Measurements from ENCODE around the gene VWF.
"Not testable (repeated sequence)": the region's sequence is repeated elsewhere in the genome, so short reads cannot be mapped to it uniquely, and the experiment has no call there.

VWF gene

GRCh38 chr12:6124411-6125309 lies at the start of gene VWF:
Gene VWF, minus strand, starts transcription at chr12:6124670. Its CDS starts 1,474 bp downstream, at chr12:6123196.
- DNase-seq, result no peak

- DNase-seq, result no peak
Observed at GRCh38 chr12:6172862-6173261, 48.4 kb upstream of the VWF start.

GRCh38 chr12:6172086-6172485 lies 47.6 kb upstream of the VWF start:
- no peak for DNase-seq

DNA sequence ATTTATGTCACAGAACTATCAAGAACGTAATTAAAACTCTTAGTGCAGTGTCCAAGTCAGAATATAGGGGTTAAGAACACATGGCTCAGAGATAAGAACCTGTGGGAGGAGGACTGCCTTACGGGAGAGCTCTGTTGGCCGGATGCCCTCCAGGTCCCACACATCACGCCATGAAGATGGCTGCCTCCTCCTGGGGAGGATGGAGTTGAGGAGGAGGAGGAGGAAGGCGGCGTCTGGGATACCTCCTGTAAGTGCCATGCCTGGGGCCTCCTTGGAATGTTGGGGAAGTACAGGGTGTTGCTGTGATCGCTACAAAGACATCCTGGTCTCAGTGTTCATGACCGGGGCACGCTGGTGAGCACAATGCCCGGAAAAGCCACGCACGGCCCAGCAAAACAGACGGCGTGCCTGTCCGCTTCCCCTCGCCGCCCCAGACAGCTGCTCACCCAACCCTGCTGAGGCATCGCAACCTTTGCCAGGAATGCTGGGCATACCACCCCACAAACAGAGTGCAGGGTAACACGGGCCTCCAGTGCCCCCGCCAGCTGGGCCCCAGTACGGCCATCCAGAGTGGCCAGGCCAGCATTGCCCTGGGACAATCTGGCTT lies 47.0 kb upstream of the VWF start:
- DNase-seq, result no peak

DNA sequence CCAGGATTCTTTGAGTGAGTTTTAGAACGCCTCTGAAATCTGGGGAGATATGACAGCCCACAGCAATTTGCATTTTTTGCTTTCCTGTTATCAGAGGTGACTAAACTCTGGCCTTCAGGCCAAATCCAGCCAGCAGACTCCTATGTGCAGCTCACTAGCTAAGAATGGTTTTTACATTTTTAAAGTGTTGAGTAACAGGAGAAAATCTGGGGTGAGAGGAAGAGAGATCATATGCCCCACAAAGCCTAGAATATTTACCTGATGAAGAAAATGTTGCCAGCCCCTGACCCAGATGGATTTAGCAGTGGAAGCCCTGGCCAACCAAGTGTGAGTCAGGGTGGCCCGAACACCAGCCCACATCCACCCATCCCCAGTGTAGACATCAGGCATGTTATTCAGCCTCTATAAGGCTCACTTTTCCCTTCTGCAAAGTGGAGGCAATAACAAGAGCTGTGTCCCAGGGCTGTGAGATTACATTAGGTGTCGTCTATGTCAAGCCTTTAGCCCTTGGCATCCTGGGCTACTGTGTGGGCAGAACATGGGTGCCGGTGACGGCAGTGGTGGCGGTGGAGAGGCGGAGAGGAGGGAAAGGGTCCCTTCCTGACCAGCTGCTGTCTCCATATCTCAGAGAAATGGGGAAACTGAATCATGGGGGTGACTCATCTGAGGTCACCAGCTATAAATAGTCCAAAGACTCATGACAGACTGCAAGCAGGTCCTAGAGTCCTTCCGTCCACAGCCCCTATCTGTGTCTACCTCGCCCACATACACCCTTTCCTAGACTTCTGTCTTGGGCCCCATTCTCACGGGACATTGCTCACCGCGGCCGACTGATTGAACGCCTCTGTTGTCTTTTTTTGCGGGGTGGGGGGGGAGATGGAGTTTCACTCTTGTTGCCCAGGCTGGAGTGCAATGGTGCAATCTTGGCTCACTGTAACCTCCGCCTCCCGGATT lies 43.1 kb upstream of the VWF start:
- DNase-seq, result peak; percentile 82

DNA sequence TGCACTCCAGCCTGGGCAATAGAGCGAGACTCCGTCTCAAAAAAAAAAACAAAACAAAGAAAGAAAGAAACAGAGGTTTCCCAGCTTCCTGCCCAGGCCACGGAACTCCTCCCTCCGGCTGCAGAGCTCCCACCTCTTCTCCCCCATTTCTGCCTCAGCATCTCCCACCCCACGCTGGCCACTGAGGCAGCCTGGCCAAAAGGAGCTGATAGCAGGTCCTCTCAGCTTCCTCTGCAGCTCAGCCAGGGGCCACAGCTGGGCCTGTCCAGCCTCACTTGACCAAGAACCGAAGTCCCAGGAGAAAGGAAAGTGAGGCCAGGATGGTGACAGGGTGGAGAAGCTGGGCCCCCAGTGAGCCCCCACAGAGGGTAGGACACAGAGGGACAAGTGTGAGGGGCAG lies 42.3 kb upstream of the VWF start:
- no peak for DNase-seq

DNA sequence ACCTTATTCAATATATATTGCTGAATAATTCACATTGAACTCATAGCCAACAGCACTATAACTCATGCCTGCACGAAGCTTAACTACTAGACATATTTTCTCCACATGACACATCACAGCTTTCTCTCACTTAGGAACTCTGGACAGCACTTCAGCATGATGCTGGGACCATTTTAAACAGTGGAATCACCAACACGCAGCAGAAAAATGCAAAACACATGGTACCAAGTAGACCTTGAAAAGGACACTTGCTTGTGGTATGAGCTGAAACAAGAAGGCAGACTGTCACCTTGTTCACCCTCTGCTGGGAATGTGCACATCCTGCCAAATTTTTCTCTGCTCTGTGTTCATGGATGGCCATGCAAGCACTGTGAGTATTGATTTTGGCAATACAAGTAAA lies 40.9 kb upstream of the VWF start:
- DNase-seq, result no peak

GRCh38 chr12:6163416-6164060 lies 39.1 kb upstream of the VWF start:
- no peak for DNase-seq

- no peak for DNase-seq
Observed at GRCh38 chr12:6161124-6161882, 36.8 kb upstream of the VWF start.

- DNase-seq, result not testable (repeated sequence)
Observed at GRCh38 chr12:6160049-6160649, 35.7 kb upstream of the VWF start.

- DNase-seq, result not testable (repeated sequence)
Observed at GRCh38 chr12:6159166-6160011, 34.9 kb upstream of the VWF start.

DNA sequence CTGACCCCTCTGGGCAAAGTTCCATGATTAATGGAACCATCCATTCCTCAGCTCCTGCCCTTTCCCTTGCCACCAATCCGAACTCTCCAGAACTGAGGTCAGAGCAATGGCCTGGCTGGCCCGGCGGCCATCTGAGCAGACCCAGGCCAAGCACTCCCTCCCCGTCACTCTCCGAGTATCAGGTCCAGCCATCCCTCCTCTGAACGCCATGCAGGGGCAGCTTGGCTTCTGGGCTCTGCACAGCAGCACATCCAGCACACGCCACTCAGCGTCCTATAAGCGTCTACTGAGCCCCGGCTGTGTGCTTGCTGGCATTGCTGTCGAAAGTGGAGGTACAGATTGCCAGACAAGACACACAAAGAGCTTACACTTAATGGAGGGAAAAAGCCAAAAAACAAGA lies 34.3 kb upstream of the VWF start:
- DNase-seq, result no peak

GRCh38 chr12:6158255-6158654 lies 33.8 kb upstream of the VWF start:
- no peak for DNase-seq

- DNase-seq, result no peak
Observed at GRCh38 chr12:6157482-6157881, 33.0 kb upstream of the VWF start.

DNA sequence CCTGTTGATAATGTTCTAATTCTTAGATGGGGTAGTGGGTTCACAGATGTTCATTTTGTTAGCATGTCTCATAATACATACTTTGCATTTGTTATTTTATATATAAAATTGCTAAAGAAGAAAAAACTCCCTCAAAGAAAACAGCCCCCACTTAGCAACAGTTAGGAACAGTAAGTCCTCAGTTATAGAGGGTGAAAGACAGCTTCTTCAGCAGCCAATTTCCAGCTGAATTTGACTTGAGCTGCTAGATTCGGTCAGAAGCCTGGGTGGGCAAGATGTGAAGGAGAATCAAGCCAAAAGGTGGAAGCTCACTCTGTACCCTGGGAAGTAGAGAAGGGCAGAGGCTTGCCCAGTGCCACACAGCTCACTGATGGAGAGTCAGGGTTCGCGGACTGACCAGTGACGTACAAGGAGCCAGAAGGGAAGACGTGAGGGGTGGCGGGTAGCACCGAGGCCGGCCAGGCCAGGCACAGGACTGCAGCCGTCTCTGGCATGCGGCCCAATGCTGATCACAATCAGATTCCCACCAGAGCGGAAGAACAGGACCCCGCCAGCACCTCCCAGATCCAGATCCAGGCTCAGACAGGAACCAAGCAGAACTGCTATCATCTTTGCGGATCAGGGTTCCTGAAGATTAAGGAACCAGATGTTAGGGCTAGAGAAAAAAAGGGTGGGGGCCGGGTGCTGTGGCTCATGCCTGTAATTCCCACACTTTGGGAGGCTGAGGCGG lies 30.4 kb upstream of the VWF start:
- no peak for DNase-seq

- not testable (repeated sequence) for DNase-seq
Observed at GRCh38 chr12:6148722-6149121, 24.3 kb upstream of the VWF start.

DNA sequence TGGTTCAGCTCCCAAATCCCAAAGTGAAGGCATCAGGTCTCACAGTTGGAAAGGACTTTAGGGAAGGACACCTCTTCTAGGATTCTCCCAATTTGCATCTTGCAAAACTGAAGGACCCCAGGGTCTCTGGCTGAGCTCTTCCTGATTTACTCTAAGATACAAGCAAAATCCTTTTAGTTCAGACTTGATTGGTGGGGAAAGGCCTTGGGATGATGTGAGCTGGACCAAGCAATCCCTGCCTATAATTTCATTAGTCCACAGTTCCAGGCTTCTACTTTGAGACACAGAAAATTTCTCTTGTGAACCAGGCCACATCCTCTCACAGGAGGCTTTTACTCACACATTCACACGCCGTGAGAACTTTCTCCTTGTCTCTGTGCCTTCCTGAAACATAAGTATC lies 23.6 kb upstream of the VWF start:
- DNase-seq, result no peak

DNA sequence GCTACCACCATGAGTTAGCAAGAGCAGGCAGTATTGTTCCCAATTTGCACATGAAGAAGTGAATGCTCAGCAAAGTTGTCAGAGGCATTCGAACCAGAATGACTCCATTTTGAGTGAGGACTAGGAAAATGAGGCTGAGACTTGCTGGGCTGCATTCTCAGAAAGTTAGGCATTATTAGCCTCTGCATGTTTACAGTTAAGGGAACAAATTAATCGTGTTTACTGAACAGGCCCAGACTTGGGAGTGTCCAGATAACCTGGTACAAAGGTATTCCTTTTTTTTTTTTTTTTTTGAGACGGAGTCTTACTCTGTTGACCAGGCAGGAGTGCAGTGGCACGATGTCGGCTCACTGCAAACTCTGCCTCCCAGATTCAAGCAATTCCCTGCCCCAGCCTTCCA lies 22.5 kb upstream of the VWF start:
- DNase-seq, result no peak

- DNase-seq, result no peak
Observed at GRCh38 chr12:6146509-6146908, 22.0 kb upstream of the VWF start.

DNA sequence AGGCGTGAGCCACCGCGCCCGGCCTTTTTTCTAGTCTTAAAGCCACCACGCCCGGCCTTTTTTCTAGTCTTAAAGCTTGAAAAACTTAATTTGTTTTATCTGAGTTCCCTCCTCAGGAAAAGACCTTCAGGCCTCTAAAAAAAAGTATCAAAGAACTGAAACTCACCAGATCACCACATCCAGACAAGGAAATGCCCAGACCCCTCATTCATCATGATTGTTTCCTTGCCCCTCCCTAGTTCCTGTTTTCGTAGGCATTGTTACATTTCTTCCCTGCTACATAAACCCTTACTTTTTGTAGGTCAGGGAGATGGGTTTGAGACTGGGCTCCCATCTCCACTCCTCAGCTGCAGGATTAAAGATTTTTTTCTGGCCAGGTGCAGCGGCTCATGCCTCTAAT lies 21.1 kb upstream of the VWF start:
- no peak for DNase-seq

All from KG1 (cell line).